ENCODE measurements around the gene STRA8.

Gene STRA8

GRCh38 chr7:135273581-135273980, 39.9 kb downstream of the STRA8 start:
- CTCF ChIA-PET, result interaction anchor here (0.7 to 11.9 kb wide), 21 partner anchors 10 to 727 kb away, joined by 3 to 346 read pairs (median 5); no protein-coding TSS in a partner anchor
- POLR2A ChIA-PET, result no interaction called here
- no peak overlapping the region for H3K4me3 ChIP-seq (ENCODE audit: low read depth, low read length)
- no peak for DNase-seq (ENCODE audit: low read depth, low spot score)
- TF ChIP-seq, protein P1, sequence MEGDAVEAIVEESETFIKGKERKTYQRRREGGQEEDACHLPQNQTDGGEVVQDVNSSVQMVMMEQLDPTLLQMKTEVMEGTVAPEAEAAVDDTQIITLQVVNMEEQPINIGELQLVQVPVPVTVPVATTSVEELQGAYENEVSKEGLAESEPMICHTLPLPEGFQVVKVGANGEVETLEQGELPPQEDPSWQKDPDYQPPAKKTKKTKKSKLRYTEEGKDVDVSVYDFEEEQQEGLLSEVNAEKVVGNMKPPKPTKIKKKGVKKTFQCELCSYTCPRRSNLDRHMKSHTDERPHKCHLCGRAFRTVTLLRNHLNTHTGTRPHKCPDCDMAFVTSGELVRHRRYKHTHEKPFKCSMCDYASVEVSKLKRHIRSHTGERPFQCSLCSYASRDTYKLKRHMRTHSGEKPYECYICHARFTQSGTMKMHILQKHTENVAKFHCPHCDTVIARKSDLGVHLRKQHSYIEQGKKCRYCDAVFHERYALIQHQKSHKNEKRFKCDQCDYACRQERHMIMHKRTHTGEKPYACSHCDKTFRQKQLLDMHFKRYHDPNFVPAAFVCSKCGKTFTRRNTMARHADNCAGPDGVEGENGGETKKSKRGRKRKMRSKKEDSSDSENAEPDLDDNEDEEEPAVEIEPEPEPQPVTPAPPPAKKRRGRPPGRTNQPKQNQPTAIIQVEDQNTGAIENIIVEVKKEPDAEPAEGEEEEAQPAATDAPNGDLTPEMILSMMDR (IDR thresholded peaks at IDR 0.05; ENCODE audit: insufficient read depth, low read length, missing control alignments), result no peak

GRCh38 chr7:135274495-135275268, 41.0 kb downstream of the STRA8 start:
- TF ChIP-seq, protein P1 (IDR thresholded peaks at IDR 0.05; ENCODE audit: insufficient read depth, low read length, missing control alignments), result peak; percentile 81
- ChIA-PET POLR2A (no interaction called here), CTCF (interaction anchor here (0.6 to 11.9 kb wide), 63 partner anchors 8 to 733 kb away, joined by 3 to 346 read pairs (median 4); partner anchors contain the start of gene WDR91)
- peak; percentile 9 for DNase-seq (ENCODE audit: low read depth, low spot score)
- no peak overlapping the region for H3K4me3 ChIP-seq (ENCODE audit: low read depth, low read length)

DNA sequence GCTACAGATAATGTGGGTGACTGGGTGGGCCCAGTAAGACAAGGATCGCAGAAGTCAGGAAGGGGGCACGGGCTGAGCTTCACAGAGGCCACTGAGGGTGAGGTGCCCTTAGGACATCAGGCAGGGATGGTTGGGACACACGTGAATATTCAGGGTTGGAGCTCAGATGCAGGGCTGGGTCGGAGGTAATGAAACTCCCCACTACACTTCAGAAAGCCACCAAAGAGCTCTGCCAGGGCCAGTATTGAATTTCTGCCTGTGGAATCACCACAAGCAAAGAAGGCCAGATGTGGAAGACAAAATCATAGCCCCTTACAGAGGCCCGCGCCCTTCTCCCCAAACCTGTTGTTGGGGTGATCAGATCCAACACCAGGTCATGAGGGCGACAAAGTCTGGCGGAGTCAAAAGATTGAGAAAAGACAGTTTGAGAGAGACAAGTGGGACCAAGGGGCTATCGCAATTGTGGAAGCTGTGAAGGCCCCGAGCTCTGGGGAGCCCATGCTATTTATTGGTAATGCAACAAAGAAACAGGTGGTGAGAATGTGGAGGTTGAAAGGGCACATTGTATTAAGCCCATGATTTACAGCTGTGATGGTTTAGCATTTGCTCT, 42.4 kb downstream of the STRA8 start:
- DNase-seq (ENCODE audit: low read depth, low spot score), result no peak
- no peak overlapping the region for H3K4me3 ChIP-seq (ENCODE audit: low read depth, low read length)
- CTCF ChIA-PET, result interaction anchor here (0.9 to 11.9 kb wide), 21 partner anchors 9 to 723 kb away, joined by 3 to 346 read pairs (median 4); no protein-coding TSS in a partner anchor
- POLR2A ChIA-PET, result no interaction called here
- TF ChIP-seq, protein P1 (IDR thresholded peaks at IDR 0.05; ENCODE audit: insufficient read depth, low read length, missing control alignments), result no peak

DNA sequence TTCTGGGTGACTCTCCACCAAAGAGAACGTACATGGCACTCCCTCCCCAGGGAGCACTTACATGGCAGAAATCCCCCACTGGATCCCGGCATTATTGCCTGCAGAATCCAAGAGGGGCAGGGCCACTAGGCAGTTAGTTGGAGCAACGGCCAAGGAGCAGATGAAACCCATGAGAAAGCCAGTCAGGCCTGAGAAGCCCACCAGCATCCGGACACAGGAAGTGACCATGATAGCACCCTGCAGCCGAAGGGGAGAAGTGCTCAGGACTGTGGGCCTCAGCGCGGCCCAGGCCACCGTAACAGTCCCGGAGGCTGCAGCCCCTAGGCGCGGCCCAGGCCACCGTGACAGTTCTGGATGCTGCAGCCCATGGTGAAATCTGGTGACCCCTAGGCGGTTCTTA, 43.5 kb downstream of the STRA8 start:
- no peak for DNase-seq (ENCODE audit: low read depth, low spot score)
- H3K4me3 ChIP-seq (ENCODE audit: low read depth, low read length), result no peak overlapping the region
- ChIA-PET CTCF (interaction anchor here (1.2 to 11.9 kb wide), 5 partner anchors 9 to 396 kb away, joined by 4 to 346 read pairs (median 7); no protein-coding TSS in a partner anchor), POLR2A (no interaction called here)
- TF ChIP-seq, protein P1 (IDR thresholded peaks at IDR 0.05; ENCODE audit: insufficient read depth, low read length, missing control alignments), result no peak

GRCh38 chr7:135281363-135281949, 47.8 kb downstream of the STRA8 start:
- no peak overlapping the region for H3K4me3 ChIP-seq (ENCODE audit: low read depth, low read length)
- DNase-seq (ENCODE audit: low read depth, low spot score), result peak; percentile 45
- TF ChIP-seq, protein P1 (IDR thresholded peaks at IDR 0.05; ENCODE audit: insufficient read depth, low read length, missing control alignments), result peak; percentile 94
- ChIA-PET POLR2A (no interaction called here), CTCF (interaction anchor here (0.9 to 11.9 kb wide), 55 partner anchors 11 to 425 kb away, joined by 3 to 346 read pairs (median 5); partner anchors contain the start of genes NUP205 and STMP1)

All from AG04449 (cell line).